Stimulated activated CD8-positive, alpha-beta memory T cell treated with anti-CD3 and anti-CD28 coated beads, Interleukin-12 subunit alpha, Interleukin-12 subunit beta, amount 100 ng/mL, for 24 hours (primary cell): ENCODE results near the gene NSG2.
"Not testable (repeated sequence)": the region's sequence is repeated elsewhere in the genome, so short reads cannot be mapped to it uniquely, and the experiment has no call there.

Source experiments
- DNase-seq: peaks from one replicate; pipeline ENCODE4 v3.0.0-alpha.2; 2020; ENCODE audit errors: extremely low read depth

The NSG2 gene

GRCh38 chr5:174101195-174101730 lies 55.8 kb downstream of the NSG2 start:
- no peak for DNase-seq

DNA sequence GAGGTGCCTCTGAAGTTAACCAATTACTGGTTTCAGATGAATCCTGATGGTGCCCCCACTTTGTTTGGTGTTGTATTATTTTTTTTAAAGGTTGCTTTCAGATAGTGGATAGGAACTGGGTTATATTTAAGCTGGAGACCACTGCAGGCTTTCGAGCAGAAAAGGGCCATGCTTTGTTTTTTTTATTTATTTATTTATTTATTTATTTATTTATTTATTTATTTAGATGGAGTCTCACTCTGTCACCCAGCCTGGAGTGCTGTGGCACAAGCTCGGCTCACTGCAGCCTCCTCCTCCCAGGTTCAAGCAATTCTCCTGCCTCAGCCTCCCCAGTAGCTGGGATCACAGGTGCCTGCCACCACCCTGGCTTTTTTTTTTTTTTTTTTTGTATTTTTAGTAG lies 57.1 kb downstream of the NSG2 start:
- not testable (repeated sequence) for DNase-seq

DNA sequence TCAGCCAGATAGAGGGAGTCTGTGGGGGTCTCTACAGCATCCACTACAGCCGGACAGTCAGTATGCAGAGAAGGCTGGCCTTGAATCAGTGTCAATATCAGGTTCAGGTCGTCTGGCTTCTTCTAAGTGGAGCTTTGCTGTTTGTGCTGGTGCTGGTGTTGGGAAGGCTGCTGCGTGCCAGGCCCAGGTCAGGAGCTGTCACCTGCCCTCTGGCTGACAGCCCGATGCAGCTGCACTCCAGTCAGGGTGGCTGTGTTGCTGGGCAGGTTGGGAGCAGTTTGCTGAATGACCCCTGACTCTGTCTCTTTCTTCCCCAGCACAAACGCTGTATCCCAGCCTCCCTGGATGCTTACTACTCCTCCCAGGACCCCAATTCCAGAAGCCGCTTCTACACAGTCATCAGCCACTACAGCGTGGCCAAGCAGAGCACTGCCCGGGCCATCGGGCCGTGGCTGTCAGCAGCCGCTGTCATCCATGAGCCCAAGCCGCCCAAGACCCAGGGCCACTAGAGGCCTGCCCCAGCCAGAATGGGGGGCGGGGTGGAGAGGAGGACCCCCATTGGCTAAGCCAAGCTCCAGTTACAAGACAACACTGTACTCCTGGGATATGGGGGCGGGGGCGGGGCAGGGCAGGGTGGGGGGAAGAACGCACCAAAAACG lies 61.6 kb downstream of the NSG2 start:
- DNase-seq: no peak

GRCh38 chr5:174108745-174109144 lies 63.2 kb downstream of the NSG2 start:
- no peak for DNase-seq

DNA sequence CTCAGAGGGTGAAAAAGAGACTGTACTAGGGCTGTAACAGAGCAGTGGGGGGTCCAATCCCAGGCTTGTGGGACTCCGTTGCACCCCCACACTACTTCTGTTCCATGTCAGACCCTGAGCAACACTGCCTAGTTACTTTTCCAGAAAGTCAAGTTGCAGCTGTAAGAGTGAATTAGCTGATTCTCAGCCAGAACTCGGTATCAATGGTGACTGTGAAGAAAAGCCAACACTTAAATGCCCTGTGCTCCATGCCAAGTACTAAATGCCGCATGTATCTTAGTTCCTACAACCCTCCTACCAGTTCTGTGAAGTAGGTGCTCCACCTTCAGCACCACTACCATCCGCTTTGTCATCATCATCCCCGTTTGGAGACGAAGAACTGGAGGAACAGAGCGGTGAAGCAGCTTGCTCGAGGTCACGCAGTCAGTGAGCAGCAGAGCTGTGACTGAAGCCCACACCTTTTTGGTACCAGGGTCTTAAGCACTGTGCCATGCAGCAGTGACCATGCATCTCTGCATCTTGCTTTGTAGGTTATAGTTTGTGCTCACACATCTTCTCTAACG lies 64.3 kb downstream of the NSG2 start:
- no peak for DNase-seq

DNA sequence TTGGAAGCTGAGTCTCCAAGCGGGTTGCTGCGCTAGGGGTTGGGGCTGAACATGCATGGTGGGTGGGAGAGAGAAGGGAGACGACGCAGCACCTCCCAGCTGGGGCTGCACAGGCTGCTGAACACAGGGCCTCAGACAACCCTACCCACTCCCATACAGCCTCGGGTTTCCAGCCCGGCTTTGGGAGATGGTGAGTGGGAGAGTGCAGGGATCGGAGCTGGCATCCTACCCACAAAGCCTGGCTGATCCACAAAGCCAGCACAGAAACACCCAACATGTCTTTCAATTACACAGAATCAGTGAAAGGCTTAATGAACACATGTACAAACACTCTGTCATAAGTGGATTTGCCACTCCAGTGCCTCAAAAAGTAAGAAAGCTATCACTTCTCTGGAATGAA lies 64.8 kb downstream of the NSG2 start:
- DNase-seq: no peak

- DNase-seq: no peak
Observed at GRCh38 chr5:174111287-174111973, 65.9 kb downstream of the NSG2 start.

- no peak for DNase-seq
Observed at GRCh38 chr5:174115226-174115625, 69.7 kb downstream of the NSG2 start.

DNA sequence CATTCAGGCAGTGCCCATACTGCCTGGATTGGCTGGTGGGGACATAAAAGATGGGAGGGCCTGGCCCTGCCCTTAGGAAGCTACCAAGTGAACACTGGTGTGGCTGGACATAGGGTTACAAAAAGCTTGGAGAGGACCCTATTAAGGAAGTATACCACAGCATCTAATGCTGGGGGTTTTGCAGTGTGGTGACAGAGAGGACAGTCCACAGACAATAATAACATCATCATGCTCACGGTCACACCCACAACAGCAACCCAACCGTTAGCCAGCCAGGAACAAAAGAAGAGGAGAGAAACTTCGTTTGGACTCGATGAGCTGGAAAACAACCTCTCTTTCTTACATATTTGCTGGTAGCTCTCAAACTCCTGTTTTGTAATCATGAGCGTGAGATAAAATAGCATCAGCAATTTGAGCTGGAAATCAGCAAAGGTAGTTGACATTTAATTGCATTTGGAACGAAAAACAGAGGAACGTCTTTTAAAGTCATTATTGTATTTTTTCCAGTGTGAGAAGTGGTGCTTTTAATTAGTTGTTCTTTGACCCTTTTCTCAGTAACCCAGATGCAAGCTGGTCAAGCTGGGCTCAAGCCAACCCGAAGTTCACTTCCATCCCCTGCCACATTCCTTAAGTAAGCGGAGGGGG lies 73.4 kb downstream of the NSG2 start:
- DNase-seq: no peak

DNA sequence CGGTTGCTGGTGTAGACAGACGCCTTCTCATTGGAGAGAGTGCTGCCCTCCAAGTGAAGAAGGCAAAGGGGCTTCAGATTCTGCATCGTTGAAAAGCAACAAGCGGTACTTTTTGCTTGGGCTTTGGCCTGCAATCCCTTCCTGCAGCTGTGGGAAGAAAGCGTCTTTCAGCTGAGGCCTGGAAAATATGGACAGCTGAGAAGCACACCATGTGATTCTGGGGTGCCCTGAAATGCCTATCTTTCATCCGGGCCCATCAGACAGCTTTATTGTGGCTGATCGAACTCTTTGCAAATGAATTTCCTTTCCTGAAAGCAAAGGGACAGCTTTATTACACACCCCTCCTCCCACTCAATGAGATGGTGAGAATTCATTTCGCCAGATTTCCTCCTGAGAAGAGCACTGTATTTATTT lies 74.0 kb downstream of the NSG2 start:
- DNase-seq: no peak

DNA sequence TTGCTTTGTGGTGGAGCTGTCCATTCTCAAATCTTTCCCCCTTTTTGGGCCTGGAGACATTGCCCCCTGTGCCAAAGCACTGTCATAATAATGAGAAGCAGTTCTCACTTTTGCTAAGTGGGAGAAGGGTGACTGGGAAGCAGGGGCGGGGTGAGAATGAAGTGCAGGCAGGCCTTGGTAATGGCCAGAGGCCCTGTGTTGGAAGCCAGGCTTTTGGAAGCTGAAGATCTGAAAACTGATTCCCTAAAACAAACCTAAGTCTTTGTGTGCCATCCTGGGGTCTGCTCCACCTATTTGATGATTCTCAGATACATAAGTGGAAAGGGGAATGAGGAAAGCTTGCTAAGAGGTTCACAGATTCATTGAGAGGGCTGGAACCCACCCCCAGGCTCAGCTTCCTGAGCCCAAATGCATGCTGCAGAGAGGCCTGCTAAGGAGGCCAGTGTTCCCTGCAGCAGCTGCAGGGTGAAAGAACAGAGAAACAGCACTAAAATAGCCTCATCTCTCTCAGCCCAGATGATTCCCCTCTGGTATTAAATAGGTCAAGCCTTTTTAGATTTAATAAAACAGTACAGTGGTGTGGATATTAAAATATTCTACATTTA lies 75.0 kb downstream of the NSG2 start:
- no peak for DNase-seq

GRCh38 chr5:174134545-174134944 lies 89.0 kb downstream of the NSG2 start:
- DNase-seq: no peak

DNA sequence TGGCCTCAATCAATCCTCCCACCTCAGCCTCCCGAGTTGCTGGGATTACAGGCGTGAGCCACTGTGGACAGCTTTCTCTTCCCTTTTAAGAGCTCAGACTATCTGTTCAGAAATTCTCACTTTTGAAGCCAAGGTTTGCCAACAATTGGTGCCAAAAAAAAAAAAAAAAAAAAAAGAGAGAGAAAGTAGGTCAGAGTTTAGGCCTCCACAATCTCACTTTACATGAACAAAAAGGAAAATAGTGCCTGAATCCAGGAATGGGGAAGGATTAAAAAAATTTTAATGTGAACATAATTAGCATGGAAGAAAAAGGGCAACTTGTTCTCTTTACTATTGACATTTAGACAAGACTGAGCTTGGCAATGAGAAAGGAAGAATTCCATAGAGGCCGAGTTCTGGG lies 94.1 kb downstream of the NSG2 start:
- DNase-seq: no peak

DNA sequence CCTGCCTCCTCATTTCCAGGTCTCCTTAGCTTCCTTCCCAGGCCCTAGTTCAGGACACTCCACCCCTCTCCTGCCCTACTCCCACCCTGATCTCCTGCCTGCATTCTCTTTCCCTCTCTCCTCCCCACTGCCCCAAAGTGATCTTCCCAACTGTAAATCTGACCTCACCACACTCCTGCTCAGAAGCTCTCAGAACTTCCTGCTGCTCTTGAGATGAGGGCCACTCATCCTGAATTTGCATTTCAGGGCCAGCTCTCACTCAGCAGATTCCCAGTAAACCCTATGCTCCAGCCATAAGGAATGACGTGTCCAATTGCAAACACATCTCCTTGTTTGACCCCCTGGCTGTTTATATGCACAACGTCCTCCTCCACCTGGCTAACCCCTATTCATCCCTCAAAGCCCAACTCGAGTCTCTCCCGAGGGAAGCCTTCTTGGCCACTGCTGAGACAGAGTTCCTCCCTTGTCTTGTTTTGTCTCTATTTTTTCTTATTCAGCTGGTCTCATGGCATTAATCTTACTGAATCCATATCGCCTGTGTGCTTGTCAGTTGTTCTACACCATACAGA lies 95.0 kb downstream of the NSG2 start:
- no peak for DNase-seq

DNA sequence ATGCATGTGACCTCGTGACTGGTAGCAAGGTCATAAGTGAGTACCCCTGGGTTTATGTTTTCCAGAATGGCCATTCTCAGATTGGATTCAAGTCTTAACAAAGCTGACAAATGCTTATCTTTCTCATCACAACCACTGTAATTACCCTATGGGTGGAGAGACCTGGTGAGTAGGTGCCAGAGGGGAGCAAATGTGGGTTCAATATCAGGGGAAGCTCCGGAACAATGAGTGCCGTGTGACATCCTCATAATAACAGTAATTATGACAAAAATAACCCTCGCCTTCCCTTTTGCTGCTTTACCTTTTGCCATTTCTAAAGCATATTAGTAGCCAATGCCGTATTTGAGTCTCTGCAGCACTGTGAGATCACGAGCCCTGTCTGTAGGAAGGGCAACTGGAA lies 95.9 kb downstream of the NSG2 start:
- DNase-seq: no peak

- DNase-seq: no peak
Observed at GRCh38 chr5:174145091-174145490, 99.6 kb downstream of the NSG2 start.

GRCh38 chr5:174145821-174146220 lies 100.3 kb downstream of the NSG2 start:
- DNase-seq: no peak

DNA sequence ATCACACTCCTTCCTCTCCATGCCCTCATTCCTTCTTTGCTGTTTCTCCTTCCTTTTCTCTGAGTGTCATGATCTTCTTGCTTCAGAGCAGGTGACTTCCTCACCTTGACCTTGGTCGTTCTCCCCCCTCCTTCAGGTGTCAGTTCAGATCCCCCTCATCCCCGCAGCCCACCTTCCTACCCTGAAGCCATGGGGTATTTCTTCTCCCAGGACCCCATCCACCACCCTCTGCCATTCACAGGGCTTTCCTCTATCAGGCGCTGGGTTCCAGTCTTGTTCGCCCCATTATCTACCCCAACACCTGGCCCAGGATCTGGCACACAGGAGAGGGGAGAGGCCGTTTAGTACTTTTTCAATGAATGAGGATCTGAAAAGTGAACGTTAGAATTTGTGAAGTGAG lies 101.0 kb downstream of the NSG2 start:
- no peak for DNase-seq

GRCh38 chr5:174147012-174147411 lies 101.5 kb downstream of the NSG2 start:
- not testable (repeated sequence) for DNase-seq

- DNase-seq: no peak
Observed at GRCh38 chr5:174147551-174147950, 102.0 kb downstream of the NSG2 start.

GRCh38 chr5:174148721-174149120 lies 103.2 kb downstream of the NSG2 start:
- no peak for DNase-seq

DNA sequence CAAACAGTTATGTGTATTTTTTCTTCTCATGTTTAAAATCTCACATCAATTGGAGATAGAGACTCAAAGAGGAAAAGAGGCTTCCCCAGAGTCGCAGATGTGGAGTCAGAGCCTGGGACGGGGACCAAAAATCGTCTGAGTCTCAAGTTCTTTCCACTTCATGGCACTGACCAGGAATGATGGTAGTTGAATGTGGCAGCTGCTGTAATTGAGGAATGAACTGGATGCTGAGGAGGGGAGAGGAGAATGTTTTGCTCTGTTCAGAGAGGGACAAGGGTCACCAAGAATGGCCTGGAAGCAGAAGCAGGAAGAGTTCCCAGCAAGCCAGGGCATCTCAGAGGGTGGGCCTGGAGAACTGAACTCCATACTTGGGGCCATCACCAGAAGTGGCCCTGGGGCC lies 103.9 kb downstream of the NSG2 start:
- DNase-seq: no peak
